ENCODE results near the gene DCHS2.

Gene DCHS2

DNA sequence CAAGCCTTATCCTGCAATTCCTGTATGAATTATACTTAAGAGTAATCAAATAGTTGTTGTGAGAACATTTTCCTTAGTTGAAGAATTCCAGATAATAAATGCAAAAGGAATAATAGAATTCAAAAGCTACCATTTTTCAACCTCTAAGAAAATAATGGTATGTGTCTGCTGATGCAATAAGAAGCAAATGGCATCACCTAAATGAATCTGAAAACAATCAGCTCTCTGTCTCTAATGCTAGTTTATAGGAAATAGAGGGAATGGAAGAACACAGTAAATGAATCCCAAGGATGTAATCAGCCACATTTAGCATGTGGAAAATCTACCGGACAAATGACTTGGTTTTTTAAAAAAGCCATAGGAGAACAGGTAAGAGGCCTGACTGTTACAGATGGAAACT lies 115.1 kb downstream of the DCHS2 start:
- no peak for DNase-seq

DNA sequence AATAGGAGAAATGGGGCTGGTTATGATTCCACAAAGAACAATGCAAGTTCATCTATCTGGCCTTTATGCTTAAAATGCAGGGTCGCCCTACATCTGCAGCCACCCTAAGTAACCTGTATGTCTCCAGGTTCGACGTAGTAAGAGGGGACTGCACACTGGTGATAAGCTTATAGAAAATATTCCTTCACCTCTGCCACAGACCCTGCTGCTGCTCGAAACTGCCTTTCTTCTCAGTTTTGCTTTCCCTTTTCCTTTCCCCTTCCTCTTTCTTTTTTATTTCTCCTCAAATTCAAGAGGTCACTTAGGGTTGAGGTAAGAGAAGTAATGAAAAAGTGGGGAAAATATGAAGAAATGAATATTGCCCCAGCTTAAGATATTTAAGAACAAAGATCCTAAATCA lies 123.5 kb downstream of the DCHS2 start:
- DNase-seq = no peak

DNA sequence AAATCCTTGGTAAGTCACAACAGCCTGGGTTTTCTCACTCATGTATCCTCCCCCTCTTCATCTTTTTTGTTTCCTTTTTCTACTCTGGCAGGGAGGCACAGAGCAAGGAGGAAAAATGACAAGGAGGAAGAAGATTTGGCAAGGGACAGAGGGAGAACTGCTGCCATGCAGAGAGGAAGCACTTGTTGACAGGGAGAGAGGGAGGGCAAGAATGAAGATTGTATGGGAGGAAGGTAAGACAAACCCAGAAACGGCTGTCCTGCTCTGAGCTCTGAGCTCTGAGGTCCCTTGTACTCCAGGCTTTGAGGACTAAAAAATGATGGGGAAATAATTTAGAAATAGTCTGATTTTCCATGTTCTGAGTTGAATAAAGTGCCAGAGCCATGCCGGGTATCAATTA lies 123.9 kb downstream of the DCHS2 start:
- no peak for DNase-seq

DNA sequence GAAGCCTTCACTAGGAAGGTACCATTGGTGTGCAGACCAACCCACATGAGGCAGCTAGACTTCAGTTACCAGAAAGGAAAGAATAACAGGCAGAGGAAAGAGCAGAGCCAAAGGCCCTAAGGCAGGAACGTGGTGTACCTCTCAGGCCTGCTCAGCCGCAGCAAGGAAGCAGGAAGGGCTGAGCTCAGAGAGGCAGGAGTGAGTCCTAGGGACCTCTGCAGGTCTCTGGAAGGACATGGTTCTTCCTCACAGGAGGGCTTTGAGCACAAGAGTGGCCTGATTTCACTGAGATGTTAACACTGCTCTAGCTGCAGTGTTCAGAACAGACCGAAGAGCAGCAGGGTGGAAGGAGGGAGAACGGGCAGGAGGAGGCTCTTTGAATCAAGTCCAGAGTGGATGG lies 124.6 kb downstream of the DCHS2 start:
- no peak for DNase-seq

DNA sequence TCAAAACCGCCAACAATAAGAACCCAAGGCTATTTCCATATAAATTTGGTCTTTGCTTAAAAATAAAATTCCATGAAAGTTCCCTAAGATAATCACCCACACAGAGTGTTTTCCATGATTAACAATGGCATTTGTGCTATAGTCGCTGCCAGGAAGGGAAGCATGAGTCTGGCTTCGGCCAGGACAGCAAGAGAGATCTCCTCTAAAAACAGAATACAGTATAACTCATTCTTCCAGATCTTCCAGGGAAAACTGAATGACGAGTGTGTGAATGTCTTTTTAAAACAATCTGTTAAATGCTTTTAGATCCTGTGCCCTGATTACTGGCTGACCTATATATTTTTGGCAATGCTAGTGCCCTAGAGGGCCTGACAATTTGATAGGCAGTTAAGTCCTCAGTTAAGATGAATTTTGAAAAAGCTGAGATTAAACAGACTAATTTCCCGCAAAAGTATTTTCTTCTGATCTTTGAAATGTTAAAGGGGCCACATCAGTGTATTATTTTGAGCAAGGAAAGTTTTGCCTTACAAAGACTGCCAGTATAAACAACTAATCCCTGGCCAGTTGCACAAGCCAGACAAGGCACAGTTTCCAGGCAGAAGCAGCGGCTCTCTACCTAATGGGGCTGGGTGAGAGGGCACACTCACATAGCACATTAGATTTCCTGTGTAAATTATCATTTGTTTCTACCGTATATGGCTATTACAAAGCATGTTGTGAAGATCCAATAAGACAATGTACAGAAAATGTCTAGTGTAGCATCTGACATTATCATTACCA lies 127.3 kb downstream of the DCHS2 start:
- no peak for DNase-seq

DNA sequence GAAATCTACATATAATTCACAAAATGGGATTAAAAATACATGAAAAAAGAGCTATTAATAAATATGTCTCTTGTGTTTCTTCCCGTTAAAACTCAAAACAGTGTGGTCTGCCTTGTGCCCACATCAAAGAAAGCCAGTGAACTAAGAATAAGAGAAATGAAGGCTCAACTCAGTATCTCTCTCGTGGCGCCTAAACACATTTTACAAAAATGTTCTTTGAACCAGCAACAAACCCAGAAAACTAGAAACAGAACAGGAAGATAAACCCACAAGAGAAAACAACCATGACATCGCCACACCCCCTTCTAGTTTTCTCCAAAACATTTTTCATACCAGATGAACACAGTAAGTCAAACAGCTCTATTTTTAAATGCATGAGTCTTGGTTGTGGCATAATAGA lies 130.1 kb downstream of the DCHS2 start:
- DNase-seq = no peak

DNA sequence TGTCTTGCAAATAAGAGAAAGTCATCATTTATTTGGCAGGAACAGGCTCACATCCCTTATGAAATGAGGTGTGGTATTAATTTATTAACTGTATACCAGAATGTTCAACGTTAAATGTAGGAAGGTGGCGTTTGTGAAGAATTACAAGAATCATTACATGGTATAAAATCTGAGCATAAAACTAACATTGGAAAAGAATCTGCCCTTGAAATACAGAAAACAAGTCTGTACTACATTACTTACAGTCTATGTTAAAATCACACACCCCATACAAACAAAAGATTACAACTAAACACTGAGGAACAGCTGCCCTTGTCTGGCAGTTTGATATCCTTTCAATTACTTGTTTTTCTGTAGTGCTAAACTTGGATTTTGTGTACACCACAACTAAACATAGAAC lies 131.1 kb downstream of the DCHS2 start:
- no peak for DNase-seq

- DNase-seq = no peak
Observed at GRCh38 chr4:154354883-154355282, 136.7 kb downstream of the DCHS2 start.

DNA sequence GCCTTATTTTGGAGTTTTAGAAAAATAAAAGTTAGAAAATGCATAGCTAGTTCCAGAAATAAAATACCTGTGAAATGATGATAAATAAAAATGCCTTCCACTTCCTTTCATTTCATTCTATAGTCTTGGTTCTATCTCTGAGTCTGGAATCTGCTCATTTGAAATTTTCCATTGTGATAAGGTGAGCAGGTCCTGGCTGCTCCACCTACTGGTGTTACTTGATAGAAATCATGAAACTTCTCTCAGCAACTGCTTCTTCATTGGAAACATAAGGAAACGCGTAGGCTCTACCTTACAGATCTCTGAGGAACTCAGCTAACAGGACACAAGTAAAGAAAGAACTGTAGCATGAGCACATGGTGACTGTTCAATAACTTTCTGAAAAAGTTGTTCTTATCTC lies 141.8 kb downstream of the DCHS2 start:
- DNase-seq = no peak

- DNase-seq = no peak
Observed at GRCh38 chr4:154348657-154349056, 142.9 kb downstream of the DCHS2 start.

DNA sequence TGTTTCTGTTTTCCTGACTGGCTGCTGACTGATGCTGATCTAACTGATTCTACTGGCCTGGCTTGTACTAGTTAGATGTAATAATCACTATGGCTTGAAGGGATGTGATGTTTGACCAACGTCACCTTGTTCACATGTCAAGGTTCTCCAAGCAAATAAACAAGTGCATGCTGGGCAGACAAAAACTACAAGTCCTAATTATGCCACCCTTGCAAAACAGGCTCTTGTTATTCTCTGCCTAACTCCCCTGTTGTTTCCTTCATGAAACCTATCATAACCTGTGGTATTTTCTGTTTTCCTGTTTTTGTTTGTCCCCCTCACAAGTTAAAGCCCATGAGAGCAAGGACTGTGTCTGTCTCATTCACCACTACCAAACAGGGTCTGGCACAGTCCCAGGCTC lies 146.2 kb downstream of the DCHS2 start:
- DNase-seq = no peak

DNA sequence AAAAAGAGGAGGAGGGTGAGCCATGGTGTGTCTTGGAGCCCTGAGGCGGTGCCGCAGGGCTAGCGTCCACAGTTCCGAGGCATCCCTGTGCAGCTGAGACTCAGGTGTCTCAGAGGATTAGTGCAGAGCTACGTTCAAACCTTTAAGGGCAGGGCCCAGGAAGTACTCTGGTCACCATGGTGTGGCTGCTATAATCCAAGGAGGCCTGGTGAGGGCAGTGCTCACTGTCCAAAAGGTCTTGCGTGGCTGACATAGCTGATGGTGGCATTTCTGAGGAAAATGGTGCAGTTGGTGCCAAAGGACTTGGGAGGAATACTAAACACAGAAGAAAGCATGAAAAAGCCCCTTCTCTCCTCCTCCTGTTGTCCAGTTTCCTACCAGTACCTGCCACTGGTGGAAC lies 146.9 kb downstream of the DCHS2 start:
- no peak for DNase-seq

DNA sequence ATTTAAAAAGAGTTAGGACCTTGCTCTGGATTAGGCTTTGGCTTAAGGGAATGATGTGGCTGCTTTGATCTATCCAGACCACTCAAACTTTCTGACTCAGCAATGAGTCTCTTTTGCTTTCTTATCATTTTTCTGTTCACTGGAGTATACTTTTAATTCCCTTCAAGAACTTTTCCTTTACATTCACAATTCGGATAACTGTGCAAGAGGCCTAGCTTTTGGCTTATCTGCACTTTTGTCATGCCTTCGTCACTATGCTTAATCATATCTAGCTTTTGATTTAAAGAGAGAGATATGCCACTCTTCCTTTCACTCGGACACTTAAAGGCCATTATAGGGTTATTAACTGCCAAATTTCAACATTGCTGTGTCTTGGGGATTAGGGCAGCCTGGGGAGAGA lies 147.9 kb downstream of the DCHS2 start:
- DNase-seq = no peak

GRCh38 chr4:154341448-154341847 lies 150.2 kb downstream of the DCHS2 start:
- no peak for DNase-seq

- DNase-seq = no peak
Observed at GRCh38 chr4:154335588-154335987, 156.0 kb downstream of the DCHS2 start.

DNA sequence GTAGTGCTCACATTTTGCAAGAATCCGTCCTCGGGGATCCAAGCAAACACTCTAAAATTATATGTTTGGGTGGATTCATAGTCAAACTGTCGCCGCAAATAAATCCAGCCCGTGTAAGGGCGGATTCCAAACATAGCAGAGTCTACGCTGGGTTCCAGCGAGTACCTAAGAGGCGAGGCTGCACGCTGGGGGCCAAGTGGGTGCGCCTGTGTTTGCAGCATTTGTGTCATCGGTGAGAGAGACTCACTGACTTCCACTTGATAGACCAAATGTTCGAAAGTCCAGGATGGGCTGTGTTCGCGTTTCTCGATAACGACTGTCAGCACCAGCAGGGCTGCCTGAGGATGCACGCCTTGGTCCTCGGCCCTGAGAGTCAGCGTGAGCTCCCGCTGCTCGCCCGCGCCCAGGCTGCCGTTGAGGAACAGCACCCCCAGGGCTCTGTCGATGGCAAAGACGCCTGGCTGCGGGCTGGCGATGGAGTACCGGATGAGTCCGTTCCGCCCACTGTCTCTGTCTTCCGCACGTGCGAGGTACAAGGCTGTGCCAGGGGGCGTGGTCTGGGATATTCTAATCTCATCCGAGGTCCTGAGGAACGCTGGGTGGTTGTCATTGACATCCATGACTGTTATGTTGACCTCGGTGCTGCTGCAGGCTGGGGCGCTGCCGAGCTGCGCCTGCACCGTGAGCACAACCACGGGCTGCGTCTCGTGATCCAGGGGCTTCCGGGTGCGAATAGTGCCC lies 158.7 kb downstream of the DCHS2 start:
- peak; percentile 61 to 72 for DNase-seq

- no peak for DNase-seq
Observed at GRCh38 chr4:154329939-154330338, 161.7 kb downstream of the DCHS2 start.

- DNase-seq = no peak
Observed at GRCh38 chr4:154329268-154329868, 162.2 kb downstream of the DCHS2 start.

DNA sequence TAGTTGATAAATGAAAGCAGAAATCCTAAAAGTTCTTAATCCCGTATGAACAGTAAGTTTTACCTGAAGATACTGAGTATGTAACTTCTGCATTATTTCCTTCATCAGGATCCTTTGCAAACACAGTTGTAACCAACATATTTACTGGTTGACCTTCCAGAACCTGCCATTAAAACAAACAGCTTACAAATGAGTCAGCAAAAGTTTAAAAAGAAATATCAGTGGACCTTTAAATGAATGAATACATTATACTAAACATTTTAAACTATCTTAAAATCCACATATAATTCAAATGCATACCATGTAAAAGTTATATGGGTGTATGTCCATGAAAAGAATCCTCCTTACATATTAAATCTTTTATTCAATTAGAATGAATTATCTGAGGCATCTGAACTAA lies 163.6 kb downstream of the DCHS2 start:
- DNase-seq = no peak

DNA sequence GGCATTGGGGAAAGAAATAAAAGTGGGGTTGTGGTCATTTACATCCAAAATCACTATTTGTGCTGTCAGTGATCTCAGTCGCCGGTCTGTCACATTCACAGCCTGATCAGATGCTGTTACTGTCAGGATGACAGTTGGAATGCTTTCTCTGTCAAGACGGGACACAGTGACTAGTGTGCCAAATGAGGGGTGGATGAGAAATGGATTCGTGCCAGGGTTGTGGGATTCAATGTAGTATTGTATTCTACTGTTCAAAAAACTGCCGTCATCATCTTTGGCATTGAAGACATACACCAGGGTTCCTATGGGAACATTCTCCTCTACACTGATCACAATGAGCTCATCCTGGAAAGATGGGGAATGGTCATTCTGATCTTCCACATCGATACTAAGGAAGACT lies 171.1 kb downstream of the DCHS2 start:
- DNase-seq = no peak

DNA sequence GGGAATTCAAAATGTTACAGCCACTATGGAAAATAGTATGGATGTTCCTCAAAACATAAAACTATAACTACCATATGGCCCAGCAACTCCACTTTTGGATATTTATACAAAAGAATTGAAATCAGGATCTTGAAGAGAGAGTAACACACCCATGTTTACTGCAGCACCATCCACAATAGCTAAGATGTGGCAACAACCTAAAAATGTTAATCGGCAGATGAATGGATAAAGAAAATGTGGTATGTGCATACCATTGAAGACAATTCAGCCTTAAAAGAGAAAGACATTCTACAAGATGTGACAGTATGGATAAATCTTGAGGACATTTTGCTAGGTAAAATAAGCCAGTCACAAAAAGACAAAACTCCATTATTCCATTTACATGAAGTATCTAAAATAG lies 171.9 kb downstream of the DCHS2 start:
- DNase-seq = no peak

- no peak for DNase-seq
Observed at GRCh38 chr4:154317201-154317999, 174.2 kb downstream of the DCHS2 start.

- no peak for DNase-seq
Observed at GRCh38 chr4:154315741-154316140, 175.9 kb downstream of the DCHS2 start.

All from stimulated activated CD4-positive, alpha-beta T cell treated with anti-CD3 and anti-CD28 coated beads, Interleukin-2, amount 100 ng/mL, for 24 hours (primary cell).